ENCODE results near the gene ZAR1L.

The ZAR1L gene

GRCh38 chr13:32257649-32258048 lies 57.5 kb downstream of the ZAR1L start:
- H2BK12ac ChIP-seq (ENCODE audit: low read length) = no peak overlapping the region
- no peaks in the 10 kb centered on the region for H3K79me1 ChIP-seq (ENCODE audit: low read depth, low read length)
- H3K23ac ChIP-seq (ENCODE audit: low read depth, low read length, poor library complexity) = no peak overlapping the region
- no peaks in the 10 kb centered on the region for H3K36me3 ChIP-seq (replicated peaks in 1 of 2; ENCODE audit: control insufficient read depth in 2 of 2, insufficient read depth in 2 of 2, low read length in 2 of 2)
- no peak overlapping the region for H3K4me3 ChIP-seq (ENCODE audit: low read length in 2 of 2)
- no peak overlapping the region for H3K14ac ChIP-seq (ENCODE audit: low read length)
- H3K27me3 ChIP-seq (ENCODE audit: control insufficient read depth in 3 of 3, insufficient read depth in 3 of 3, low read depth in 1 of 3, low read length in 3 of 3) = no peaks in the 10 kb centered on the region
- no peak overlapping the region for H4K91ac ChIP-seq (ENCODE audit: low read depth, low read length, poor library complexity)
- H2BK120ac ChIP-seq (ENCODE audit: low read depth, low read length) = no peak overlapping the region
- no peak overlapping the region for H3K9ac ChIP-seq (ENCODE audit: low read depth, low read length, poor library complexity)
- no peaks in the 10 kb centered on the region for H3K9me3 ChIP-seq (replicated peaks in 1 of 2; ENCODE audit: control insufficient read depth in 2 of 2, insufficient read depth in 1 of 2, low read depth in 1 of 2, low read length in 2 of 2)
- no peak overlapping the region for H2AFZ ChIP-seq (ENCODE audit: low read length)
- no peak overlapping the region for H4K8ac ChIP-seq (ENCODE audit: low read depth, low read length)
- H2BK5ac ChIP-seq (ENCODE audit: low read length) = no peak overlapping the region
- H3K4me2 ChIP-seq (ENCODE audit: insufficient read depth, low read length, poor library complexity, severe bottlenecking) = no peak overlapping the region
- no peak for DNase-seq (ENCODE audit: low spot score)
- H2AK5ac ChIP-seq (ENCODE audit: low read depth, low read length) = no peak overlapping the region
- no peak overlapping the region for H3K4ac ChIP-seq (ENCODE audit: low read length)
- no peak overlapping the region for H3K18ac ChIP-seq (ENCODE audit: low read length)
- H3K27ac ChIP-seq (replicated peaks; ENCODE audit: low read length) = no peak overlapping the region
- H3K4me1 ChIP-seq (ENCODE audit: control insufficient read depth in 2 of 2, insufficient read depth in 1 of 2, low read depth in 1 of 2, low read length in 2 of 2) = peaks cover 4 to 5% of the 10 kb centered on the region in 2 donors
- no peak overlapping the region for H2BK15ac ChIP-seq (ENCODE audit: low read length)

GRCh38 chr13:32256243-32256642 lies 58.9 kb downstream of the ZAR1L start:
- Histone ChIP-seq H3K9me3 (replicated peaks in 1 of 2; ENCODE audit: control insufficient read depth in 2 of 2, insufficient read depth in 1 of 2, low read depth in 1 of 2, low read length in 2 of 2) (no peaks in the 10 kb centered on the region), H2BK15ac (ENCODE audit: low read length) (no peak overlapping the region), H3K79me1 (ENCODE audit: low read depth, low read length) (no peaks in the 10 kb centered on the region), H2BK120ac (ENCODE audit: low read depth, low read length) (no peak overlapping the region), H3K36me3 (replicated peaks in 1 of 2; ENCODE audit: control insufficient read depth in 2 of 2, insufficient read depth in 2 of 2, low read length in 2 of 2) (no peaks in the 10 kb centered on the region), H3K9ac (ENCODE audit: low read depth, low read length, poor library complexity) (no peak overlapping the region), H3K4me2 (ENCODE audit: insufficient read depth, low read length, poor library complexity, severe bottlenecking) (no peak overlapping the region), H4K91ac (ENCODE audit: low read depth, low read length, poor library complexity) (no peak overlapping the region), H4K8ac (ENCODE audit: low read depth, low read length) (no peak overlapping the region), H3K23ac (ENCODE audit: low read depth, low read length, poor library complexity) (no peak overlapping the region), H2AK5ac (ENCODE audit: low read depth, low read length) (no peak overlapping the region), H3K14ac (ENCODE audit: low read length) (no peak overlapping the region), H2AFZ (ENCODE audit: low read length) (no peak overlapping the region), H3K18ac (ENCODE audit: low read length) (no peak overlapping the region), H3K27me3 (ENCODE audit: control insufficient read depth in 3 of 3, insufficient read depth in 3 of 3, low read depth in 1 of 3, low read length in 3 of 3) (no peaks in the 10 kb centered on the region), H2BK5ac (ENCODE audit: low read length) (no peak overlapping the region), H3K4me3 (ENCODE audit: low read length in 2 of 2) (no peak overlapping the region), H3K4me1 (ENCODE audit: control insufficient read depth in 2 of 2, insufficient read depth in 1 of 2, low read depth in 1 of 2, low read length in 2 of 2) (peaks cover 4 to 5% of the 10 kb centered on the region in 2 donors), H3K27ac (replicated peaks; ENCODE audit: low read length) (no peak overlapping the region), H3K4ac (ENCODE audit: low read length) (no peak overlapping the region), H2BK12ac (ENCODE audit: low read length) (no peak overlapping the region)
- WGBS, 2 donors (ENCODE audit: extremely low coverage in 2 of 2, insufficient read length in 2 of 2, insufficient replicate concordance in 1 of 2) = no CpG with 5 or more reads among the region's 4 CpGs
- no peak for DNase-seq (ENCODE audit: low spot score)

- H3K4me3 ChIP-seq (ENCODE audit: low read length in 2 of 2) = no peak overlapping the region
- no peak overlapping the region for H4K91ac ChIP-seq (ENCODE audit: low read depth, low read length, poor library complexity)
- no peak overlapping the region for H3K23ac ChIP-seq (ENCODE audit: low read depth, low read length, poor library complexity)
- H2BK12ac ChIP-seq (ENCODE audit: low read length) = no peak overlapping the region
- peak overlapping the region; percentile 21 for H2AFZ ChIP-seq (ENCODE audit: low read length)
- H2AK5ac ChIP-seq (ENCODE audit: low read depth, low read length) = no peak overlapping the region
- WGBS, 2 donors (ENCODE audit: extremely low coverage in 2 of 2, insufficient read length in 2 of 2, insufficient replicate concordance in 1 of 2) = no CpG with 5 or more reads among the region's 6 CpGs
- DNase-seq (ENCODE audit: low spot score) = no peak
- H2BK120ac ChIP-seq (ENCODE audit: low read depth, low read length) = no peak overlapping the region
- no peak overlapping the region for H4K8ac ChIP-seq (ENCODE audit: low read depth, low read length)
- H3K14ac ChIP-seq (ENCODE audit: low read length) = no peak overlapping the region
- no peak overlapping the region for H3K18ac ChIP-seq (ENCODE audit: low read length)
- H3K36me3 ChIP-seq (replicated peaks in 1 of 2; ENCODE audit: control insufficient read depth in 2 of 2, insufficient read depth in 2 of 2, low read length in 2 of 2) = no peaks in the 10 kb centered on the region
- H3K4ac ChIP-seq (ENCODE audit: low read length) = no peak overlapping the region
- no peak overlapping the region for H3K9ac ChIP-seq (ENCODE audit: low read depth, low read length, poor library complexity)
- no peaks in the 10 kb centered on the region for H3K9me3 ChIP-seq (replicated peaks in 1 of 2; ENCODE audit: control insufficient read depth in 2 of 2, insufficient read depth in 1 of 2, low read depth in 1 of 2, low read length in 2 of 2)
- H3K27me3 ChIP-seq (ENCODE audit: control insufficient read depth in 3 of 3, insufficient read depth in 3 of 3, low read depth in 1 of 3, low read length in 3 of 3) = no peaks in the 10 kb centered on the region
- H3K27ac ChIP-seq (replicated peaks; ENCODE audit: low read length) = no peak overlapping the region
- H3K79me1 ChIP-seq (ENCODE audit: low read depth, low read length) = no peaks in the 10 kb centered on the region
- peaks cover 4 to 5% of the 10 kb centered on the region in 2 donors for H3K4me1 ChIP-seq (ENCODE audit: control insufficient read depth in 2 of 2, insufficient read depth in 1 of 2, low read depth in 1 of 2, low read length in 2 of 2)
- no peak overlapping the region for H2BK15ac ChIP-seq (ENCODE audit: low read length)
- no peak overlapping the region for H2BK5ac ChIP-seq (ENCODE audit: low read length)
- no peak overlapping the region for H3K4me2 ChIP-seq (ENCODE audit: insufficient read depth, low read length, poor library complexity, severe bottlenecking)
Measured at GRCh38 chr13:32255724-32256109, 59.4 kb downstream of the ZAR1L start.

- Histone ChIP-seq H3K4ac (ENCODE audit: low read length) (no peak overlapping the region), H2AFZ (ENCODE audit: low read length) (peak overlapping the region; percentile 21), H3K4me3 (ENCODE audit: low read length in 2 of 2) (no peak overlapping the region), H3K23ac (ENCODE audit: low read depth, low read length, poor library complexity) (no peak overlapping the region), H3K27ac (replicated peaks; ENCODE audit: low read length) (no peak overlapping the region), H2BK12ac (ENCODE audit: low read length) (no peak overlapping the region), H3K4me2 (ENCODE audit: insufficient read depth, low read length, poor library complexity, severe bottlenecking) (no peak overlapping the region), H3K4me1 (ENCODE audit: control insufficient read depth in 2 of 2, insufficient read depth in 1 of 2, low read depth in 1 of 2, low read length in 2 of 2) (peaks cover 4 to 5% of the 10 kb centered on the region in 2 donors), H3K27me3 (ENCODE audit: control insufficient read depth in 3 of 3, insufficient read depth in 3 of 3, low read depth in 1 of 3, low read length in 3 of 3) (no peaks in the 10 kb centered on the region), H3K18ac (ENCODE audit: low read length) (no peak overlapping the region), H2AK5ac (ENCODE audit: low read depth, low read length) (no peak overlapping the region), H3K9me3 (replicated peaks in 1 of 2; ENCODE audit: control insufficient read depth in 2 of 2, insufficient read depth in 1 of 2, low read depth in 1 of 2, low read length in 2 of 2) (no peaks in the 10 kb centered on the region), H4K8ac (ENCODE audit: low read depth, low read length) (no peak overlapping the region), H4K91ac (ENCODE audit: low read depth, low read length, poor library complexity) (no peak overlapping the region), H2BK120ac (ENCODE audit: low read depth, low read length) (no peak overlapping the region), H3K79me1 (ENCODE audit: low read depth, low read length) (no peaks in the 10 kb centered on the region), H3K36me3 (replicated peaks in 1 of 2; ENCODE audit: control insufficient read depth in 2 of 2, insufficient read depth in 2 of 2, low read length in 2 of 2) (peaks cover 0 to 3% of the 10 kb centered on the region in 2 donors), H3K9ac (ENCODE audit: low read depth, low read length, poor library complexity) (no peak overlapping the region), H2BK15ac (ENCODE audit: low read length) (no peak overlapping the region), H3K14ac (ENCODE audit: low read length) (no peak overlapping the region), H2BK5ac (ENCODE audit: low read length) (no peak overlapping the region)
- no CpG with 5 or more reads among the region's 10 CpGs for WGBS, 2 donors (ENCODE audit: extremely low coverage in 2 of 2, insufficient read length in 2 of 2, insufficient replicate concordance in 1 of 2)
- no peak for DNase-seq (ENCODE audit: low spot score)
Measured at GRCh38 chr13:32254916-32255723, 60.0 kb downstream of the ZAR1L start.

Data from neuronal stem cell (in vitro differentiated cells).